HepG2 (cell line): ENCODE measurements around the gene ANKS1B. TPM values are rescaled to one million over a fixed set of nuclear protein-coding genes. Genes with fewer than 3 reads are reported as not detected.

Source experiments
- ATAC-seq: fragments of 200-7000 bp; cut with Tn5 transposase; 3 replicates; pipeline ENCODE4 v1.9.1; 2020; ENCODE audit warnings: mild to moderate bottlenecking, moderate library complexity
- BruUV-seq: library from RNA; stranded (reverse); fragments of 400-500 nt; replicated peaks from 2 replicates; lab custom pipeline; 2021; lab: Mats Ljungman, UMichigan
- CTCF ChIA-PET: fragments of 300-600 bp; formaldehyde crosslinking; extraction: SDS; loops from one replicate; lab custom pipeline; 2021; ENCODE audit warnings: low total read pairs, inconsistent platforms, low intra/inter-chr PET ratio; lab: Yijun Ruan, JAX
- POLR2A ChIA-PET: fragments of 350-600 bp; sonication (Branson Sonifier 250); formaldehyde crosslinking; loops from one replicate; lab custom pipeline; 2020; ENCODE audit warnings: antibody characterized with exemption, inconsistent platforms; lab: Yijun Ruan, JAX
- DNase-seq: peaks from one replicate; pipeline ENCODE4 v3.0.0-alpha.2; 2015; ENCODE audit warnings: low spot score
- FAIRE-seq: peaks from 3 replicates; lab custom pipeline; 2011; peaks lifted over from hg19 to GRCh38; lab: Jason Lieb, UNC
- H2AFZ ChIP-seq: one replicate; pipeline ENCODE4 v1.6.1; 2011; ENCODE audit warnings: low read length, inconsistent platforms
- H3K27ac ChIP-seq: fragments of 300-600 bp; 3 replicates; pipeline ENCODE4 v1.8.0; 2011; ENCODE audit warnings: mixed run types, mild to moderate bottlenecking, mixed read lengths, low read length, inconsistent platforms; ENCODE audit not compliant: insufficient read depth; ENCODE audit errors: extremely low read length
- H3K27me3 ChIP-seq, 2 experiments: fragments of 200-600 bp in 1 of 2; 2 replicates in 1 of 2; 3 replicates in 1 of 2; pipeline versions ENCODE4 v1.6.0 to v1.8.0; 2011; ENCODE audit warnings: low read length in 2 of 2, mild to moderate bottlenecking in 2 of 2, moderate library complexity in 2 of 2, inconsistent platforms in 1 of 2; ENCODE audit not compliant: insufficient read depth in 2 of 2, control insufficient read depth in 1 of 2
- H3K36me3 ChIP-seq, 2 experiments: fragments of 200-600 bp in 1 of 2; replicated peaks in 1 of 2; 2 replicates in 1 of 2; 3 replicates in 1 of 2; pipeline versions ENCODE4 v1.5.1 to v1.8.0; 2011; ENCODE audit warnings: low read length in 2 of 2, inconsistent platforms in 1 of 2; ENCODE audit not compliant: insufficient read depth in 2 of 2, control insufficient read depth in 1 of 2
- H3K4me1 ChIP-seq: 2 replicates; pipeline ENCODE4 v1.5.1; 2012; ENCODE audit warnings: low read length, inconsistent platforms; ENCODE audit not compliant: insufficient read depth
- H3K4me2 ChIP-seq: 2 replicates; pipeline ENCODE4 v1.6.0; 2011; ENCODE audit warnings: low read depth, low read length, inconsistent platforms
- H3K4me3 ChIP-seq, 3 experiments: fragments of 200-600 bp in 1 of 3; sonication (generic), shearing (Covaris generic) in 1 of 3; replicated peaks in 1 of 3; 2 replicates each; pipeline ENCODE4 v1.5.1; 2011 to 2016; ENCODE audit warnings: low read length in 3 of 3, inconsistent platforms in 2 of 3, low read depth in 2 of 3, mild to moderate bottlenecking in 2 of 3, control low read depth in 1 of 3, mixed read lengths in 1 of 3; ENCODE audit not compliant: insufficient read depth in 1 of 3
- H3K79me2 ChIP-seq: one replicate; pipeline ENCODE4 v1.6.1; 2011; ENCODE audit warnings: low read length, inconsistent platforms; ENCODE audit not compliant: insufficient read depth
- H3K9ac ChIP-seq: 2 replicates; pipeline ENCODE4 v1.6.0; 2011; ENCODE audit warnings: mild to moderate bottlenecking, low read depth, low read length, inconsistent platforms; ENCODE audit not compliant: insufficient read depth
- H3K9me3 ChIP-seq: 2 replicates; pipeline ENCODE4 v1.5.1; 2012; ENCODE audit warnings: mild to moderate bottlenecking, low read length
- H4K20me1 ChIP-seq: 2 replicates; pipeline ENCODE4 v1.6.0; 2011; ENCODE audit warnings: inconsistent platforms, mild to moderate bottlenecking, low read length, moderate library complexity; ENCODE audit not compliant: insufficient read depth
- HNRNPK ChIP-seq: fragments of 200-400 bp; formaldehyde crosslinking; IDR thresholded peaks from 2 replicates; pipeline ENCODE4 v1.6.1; 2018; ENCODE audit warnings: low read length, low read depth, moderate library complexity, mild to moderate bottlenecking; ENCODE audit not compliant: poor library complexity, severe bottlenecking
- MAFK ChIP-seq, 2 experiments: IDR thresholded peaks in 1 of 2; conservative IDR thresholded peaks in 1 of 2; 2 replicates each; pipeline ENCODE4 v1.6.1; 2011; ENCODE audit warnings: improper control_type of control experiment in 2 of 2, low read length in 2 of 2
- RCOR2 ChIP-seq: IDR thresholded peaks from 2 replicates; pipeline ENCODE4 v1.6.1; 2016; ENCODE audit warnings: missing biosample characterization, missing genetic modification reagents
- SIX4 ChIP-seq: sonication (generic); formaldehyde crosslinking; IDR thresholded peaks from 2 replicates; pipeline ENCODE4 v1.4.0; 2020; ENCODE audit warnings: missing genetic modification reagents
- SRF ChIP-seq: IDR thresholded peaks from 2 replicates; pipeline ENCODE4 v1.6.1; 2011; ENCODE audit warnings: mild to moderate bottlenecking, low read depth, low read length, moderate library complexity
- ZNF589 ChIP-seq: sonication (generic); formaldehyde crosslinking; conservative IDR thresholded peaks from 2 replicates; pipeline ENCODE4 v1.8.0; 2022; ENCODE audit warnings: mild to moderate bottlenecking, moderate library complexity, missing genetic modification reagents
- ZNF850 ChIP-seq: sonication (generic); formaldehyde crosslinking; conservative IDR thresholded peaks from 2 replicates; pipeline ENCODE4 v1.9.0; 2021; ENCODE audit warnings: mild to moderate bottlenecking, missing genetic modification reagents
- WGBS: methylation state at CpG from one replicate; pipeline ENCODE4 v1.1.6; 2017; ENCODE audit warnings: low lambda C conversion rate; 5-methylcytosine and 5-hydroxymethylcytosine counted together
- in situ Hi-C: cut with HindIII; loops from 2 replicates; pipeline ENCODE4 v1.10.0; 2017; ENCODE audit warnings: low pct_unique_long_range_greater_than_20kb; ENCODE audit not compliant: extremely low pct_ligation_motif_present
- intact Hi-C: fragments of 100-400 bp; cut with micrococcal nuclease; formaldehyde crosslinking; loops from one replicate; pipeline ENCODE4 v1.10.0; 2022; ENCODE audit not compliant: unreplicated experiment
- polyA plus RNA-seq, 8 experiments: library from polyadenylated mRNA; depleted of rRNA in 3 of 8; stranded (reverse) in 7 of 8; unstranded in 1 of 8; fragments of >200 nt; fragmentation: Illumina TruSeq in 4 of 8; extraction: Trizol in 4 of 8; gene quantifications; 2 replicates each; pipeline versions ENCODE4 v1.2.1 to v1.2.3, GENCODE V29; 2011 to 2016; ENCODE audit warnings: low read depth in 4 of 8, missing spikeins in 1 of 8, mixed read lengths in 1 of 8; ENCODE audit not compliant: insufficient read depth in 1 of 8
- total RNA-seq, 5 experiments: library from RNA; depleted of rRNA; stranded (reverse); fragments of >200 nt; fragmentation: Illumina TruSeq; extraction: Trizol; gene quantifications; 2 replicates each; pipeline ENCODE4 v1.2.3, GENCODE V29; 2016; ENCODE audit warnings: low read depth in 1 of 5
- TF ChIP-seq, protein P1 (sequence below): sonication (generic); formaldehyde crosslinking; IDR thresholded peaks from 2 replicates; pipeline ENCODE4 v1.5.1; 2020; ENCODE audit warnings: mild to moderate bottlenecking, missing genetic modification reagents, moderate library complexity
- TF ChIP-seq, protein P2 (sequence below): IDR thresholded peaks from 2 replicates; pipeline ENCODE4 v1.6.1; 2012; ENCODE audit warnings: inconsistent platforms

Gene ANKS1B
- total and polyA plus RNA-seq, 2 of the 13 experiments (the other 11 are each of a cell fraction or from before 2014, with no cell fraction given), result 0.15 TPM; not detected in 1

DNA sequence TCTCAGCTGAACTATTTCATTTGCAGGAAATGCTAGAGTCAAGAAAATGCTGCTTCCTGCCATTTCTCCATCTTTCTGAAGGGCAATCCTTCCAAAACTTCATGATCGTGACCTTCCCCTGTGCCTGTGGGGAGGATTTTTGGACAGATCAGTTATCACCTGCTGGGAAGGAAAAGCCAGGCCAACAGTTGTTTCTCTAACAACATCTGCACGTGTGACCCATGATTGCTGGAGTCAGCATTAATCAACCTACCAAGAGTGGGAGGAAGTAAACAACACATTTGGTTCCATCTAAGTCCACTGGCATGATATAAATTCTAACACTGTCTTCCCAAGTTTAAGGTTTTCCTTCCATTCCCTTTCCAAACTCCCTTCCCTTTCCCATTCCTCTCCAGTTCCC is 1167.0 kb downstream of the ANKS1B start:
- BruUV-seq, result no TSS peak
- TF ChIP-seq SRF, result no peak
- TF ChIP-seq ZNF589 (CRISPR knock-in tag), result no peak
- TF ChIP-seq, protein P1, sequence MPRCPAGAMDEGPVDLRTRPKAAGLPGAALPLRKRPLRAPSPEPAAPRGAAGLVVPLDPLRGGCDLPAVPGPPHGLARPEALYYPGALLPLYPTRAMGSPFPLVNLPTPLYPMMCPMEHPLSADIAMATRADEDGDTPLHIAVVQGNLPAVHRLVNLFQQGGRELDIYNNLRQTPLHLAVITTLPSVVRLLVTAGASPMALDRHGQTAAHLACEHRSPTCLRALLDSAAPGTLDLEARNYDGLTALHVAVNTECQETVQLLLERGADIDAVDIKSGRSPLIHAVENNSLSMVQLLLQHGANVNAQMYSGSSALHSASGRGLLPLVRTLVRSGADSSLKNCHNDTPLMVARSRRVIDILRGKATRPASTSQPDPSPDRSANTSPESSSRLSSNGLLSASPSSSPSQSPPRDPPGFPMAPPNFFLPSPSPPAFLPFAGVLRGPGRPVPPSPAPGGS, result no peak
- TF ChIP-seq, protein P2, sequence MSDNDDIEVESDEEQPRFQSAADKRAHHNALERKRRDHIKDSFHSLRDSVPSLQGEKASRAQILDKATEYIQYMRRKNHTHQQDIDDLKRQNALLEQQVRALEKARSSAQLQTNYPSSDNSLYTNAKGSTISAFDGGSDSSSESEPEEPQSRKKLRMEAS, result no peak
- TF ChIP-seq HNRNPK, result peak; percentile 72
- TF ChIP-seq RCOR2 (CRISPR knock-in tag), result no peak
- TF ChIP-seq MAFK (conservative IDR thresholded peaks at IDR 0.05 in 1 of 2, IDR thresholded peaks at IDR 0.05 in 1 of 2; ENCODE audit: low read length in 2 of 2), result peak; percentile 31 to 49; a peak in 3 of 4 replicates
- no peak for TF ChIP-seq ZNF850 (CRISPR knock-in tag)
- no peak for TF ChIP-seq SIX4 (CRISPR knock-in tag)
- TF ChIP-seq, all 625 proteins: peak for 2
- Histone ChIP-seq H3K4me2 (no peak overlapping the region), H3K27ac (no peak overlapping the region), H2AFZ (no peak overlapping the region), H3K79me2 (no peaks in the 10 kb centered on the region), H3K36me3 (no peaks in the 10 kb centered on the region), H4K20me1 (no peaks in the 10 kb centered on the region), H3K4me3 (no peak overlapping the region), H3K27me3 (peaks cover 2% of the 10 kb centered on the region in 2 experiments; a peak in 3 of 5 replicates), H3K4me1 (0 out of 2 replicates have a peak, but pooled peaks cover 3% of the 10 kb centered on the region), H3K9me3 (no peaks in the 10 kb centered on the region), H3K9ac (no peak overlapping the region)
- in situ Hi-C loops, result no loop called here
- 0% methylated on average over 2 of the region's 2 CpGs for WGBS
- ChIA-PET CTCF (no interaction called here), POLR2A (no interaction called here)
- DNase-seq (no peak), FAIRE-seq (no peak), ATAC-seq (no peak)
- intact Hi-C loops, result no loop called here
